Skeletal muscle satellite cell (primary cell): ENCODE data around the gene KIAA0825.
"Not testable (repeated sequence)": the region's sequence is repeated elsewhere in the genome, so short reads cannot be mapped to it uniquely, and the experiment has no call there.

Experiments used
- H3K27me3 ChIP-seq: 2 replicates; pipeline ENCODE4 v1.7.0; 2013; ENCODE audit warnings: low read length; ENCODE audit not compliant: control insufficient read depth, insufficient read depth
- H3K36me3 ChIP-seq: 2 replicates; pipeline ENCODE4 v1.7.0; 2013; ENCODE audit warnings: mild to moderate bottlenecking, control low read depth, low read length; ENCODE audit not compliant: insufficient read depth
- H3K4me1 ChIP-seq: 2 replicates; pipeline ENCODE4 v1.7.0; 2013; ENCODE audit warnings: low read length; ENCODE audit not compliant: control insufficient read depth, insufficient read depth
- H3K4me2 ChIP-seq: 2 replicates; pipeline ENCODE4 v1.7.0; 2013; ENCODE audit warnings: mild to moderate bottlenecking, low read length
- H3K4me3 ChIP-seq: 2 replicates; pipeline ENCODE4 v1.7.0; 2013; ENCODE audit warnings: low read length
- H3K9ac ChIP-seq: 2 replicates; pipeline ENCODE4 v1.7.0; 2013; ENCODE audit warnings: mild to moderate bottlenecking, low read depth, low read length, moderate library complexity
- H3K9me3 ChIP-seq: replicated peaks from 2 replicates; pipeline ENCODE4 v1.7.0; 2013; ENCODE audit warnings: mild to moderate bottlenecking, control low read depth, low read length

KIAA0825 gene

DNA sequence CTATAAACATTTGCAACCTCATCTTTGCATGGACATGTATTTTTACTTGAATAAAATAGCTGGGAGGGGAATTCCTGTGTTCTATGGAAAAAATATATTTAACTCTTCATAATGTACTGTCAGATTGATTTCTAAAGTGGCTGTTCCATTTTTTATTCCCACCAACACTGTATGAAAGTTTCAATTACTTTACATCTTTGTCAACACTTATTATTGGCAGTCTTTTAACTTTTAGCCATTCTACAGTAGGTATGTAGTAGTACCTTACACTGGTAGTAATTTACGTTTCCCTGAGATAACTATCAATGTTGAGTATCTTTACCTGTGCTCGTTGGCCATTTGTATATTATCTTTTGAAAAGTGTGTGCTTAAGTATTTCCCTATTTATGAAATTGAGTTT lies 429.7 kb downstream of the KIAA0825 start:
- H3K27me3 ChIP-seq = no peaks in the 10 kb centered on the region
- no peak overlapping the region for H3K4me2 ChIP-seq
- no peaks in the 10 kb centered on the region for H3K9me3 ChIP-seq
- H3K4me1 ChIP-seq = no peaks in the 10 kb centered on the region
- H3K9ac ChIP-seq = no peak overlapping the region
- H3K36me3 ChIP-seq = no peaks in the 10 kb centered on the region
- H3K4me3 ChIP-seq = no peak overlapping the region

DNA sequence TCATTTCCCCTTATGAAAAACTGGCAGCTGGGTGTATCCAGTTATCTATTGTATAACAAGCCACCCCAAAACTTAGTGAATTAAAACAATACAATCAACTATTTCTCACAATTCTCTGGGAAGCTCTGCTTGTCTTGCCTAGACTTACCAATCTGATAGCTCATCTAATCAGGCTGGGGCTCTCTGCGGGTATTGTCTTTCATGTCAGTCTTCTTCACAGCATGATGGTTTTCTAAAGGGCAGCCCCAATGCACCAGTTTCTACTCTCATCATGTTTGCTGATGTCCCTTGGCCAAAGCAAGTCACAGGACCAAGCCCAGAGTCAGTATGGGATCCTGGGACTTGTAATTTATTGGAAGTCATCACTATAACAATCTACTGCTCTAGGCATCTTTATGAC lies 433.5 kb downstream of the KIAA0825 start:
- no peaks in the 10 kb centered on the region for H3K9me3 ChIP-seq
- no peak overlapping the region for H3K4me3 ChIP-seq
- no peaks in the 10 kb centered on the region for H3K27me3 ChIP-seq
- no peaks in the 10 kb centered on the region for H3K4me1 ChIP-seq
- H3K36me3 ChIP-seq = no peaks in the 10 kb centered on the region
- no peak overlapping the region for H3K9ac ChIP-seq
- no peak overlapping the region for H3K4me2 ChIP-seq

DNA sequence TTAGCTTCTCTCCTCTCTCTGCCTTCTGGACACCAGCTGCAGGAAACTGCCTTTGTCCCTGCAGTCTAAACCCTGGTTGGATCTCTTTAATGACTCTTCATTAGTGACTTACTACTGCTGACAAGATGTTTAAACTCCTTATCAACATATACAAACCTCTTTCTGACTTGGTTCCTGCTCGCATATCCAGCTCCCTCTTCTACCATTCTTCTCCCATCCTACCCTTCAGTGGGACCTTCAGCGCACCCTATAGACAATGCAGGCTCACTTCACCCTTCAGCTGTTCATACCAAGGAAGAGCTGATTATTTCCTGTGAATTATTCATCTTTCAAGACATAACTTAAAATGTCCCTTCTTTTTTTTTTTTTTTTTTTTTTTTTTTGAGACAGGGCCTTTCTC lies 436.5 kb downstream of the KIAA0825 start:
- H3K4me2 ChIP-seq = no peak overlapping the region
- no peaks in the 10 kb centered on the region for H3K9me3 ChIP-seq
- H3K9ac ChIP-seq = no peak overlapping the region
- H3K27me3 ChIP-seq = no peaks in the 10 kb centered on the region
- H3K36me3 ChIP-seq = no peaks in the 10 kb centered on the region
- no peaks in the 10 kb centered on the region for H3K4me1 ChIP-seq
- no peak overlapping the region for H3K4me3 ChIP-seq

DNA sequence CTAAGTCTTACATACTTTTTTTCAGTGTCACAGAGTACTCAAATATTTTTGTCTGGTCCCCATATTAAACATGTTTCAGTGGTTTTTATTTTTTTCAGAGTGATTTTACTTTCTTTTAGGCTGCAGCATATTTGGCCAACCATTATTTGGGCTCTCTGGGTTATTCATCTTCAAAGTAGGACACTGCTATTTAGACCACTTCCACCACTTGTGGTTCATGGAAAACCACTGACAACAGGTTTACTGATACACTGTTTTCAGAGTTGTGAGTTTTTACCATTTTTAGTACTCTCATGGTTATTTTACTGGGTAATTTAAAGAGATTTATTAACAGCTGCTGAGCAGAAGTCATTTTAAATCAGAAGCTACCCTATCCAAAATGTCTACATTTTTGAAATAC lies 437.6 kb downstream of the KIAA0825 start:
- no peaks in the 10 kb centered on the region for H3K4me1 ChIP-seq
- H3K4me3 ChIP-seq = no peak overlapping the region
- no peaks in the 10 kb centered on the region for H3K9me3 ChIP-seq

DNA sequence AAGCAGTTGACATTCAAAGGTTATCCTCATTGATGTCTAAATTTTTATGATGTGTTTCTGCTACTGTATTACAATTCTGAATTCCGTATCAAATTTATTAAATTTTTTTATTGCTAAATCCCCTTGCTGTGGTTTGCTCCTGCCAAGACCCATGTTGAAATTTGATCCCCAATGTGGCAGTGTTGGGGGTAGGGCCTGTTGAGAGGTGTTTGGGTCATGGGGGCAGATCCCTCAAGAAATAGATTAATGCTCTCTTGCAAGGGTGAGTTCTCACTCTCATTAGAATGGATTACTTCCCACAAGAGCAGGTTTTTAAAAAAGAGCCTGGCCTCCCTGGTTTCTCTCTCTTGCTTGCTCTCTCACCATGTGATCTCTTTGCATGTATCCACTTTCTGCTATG lies 442.5 kb downstream of the KIAA0825 start:
- Histone ChIP-seq H3K36me3 (no peaks in the 10 kb centered on the region), H3K27me3 (no peaks in the 10 kb centered on the region), H3K4me2 (no peak overlapping the region), H3K9me3 (no peaks in the 10 kb centered on the region), H3K4me3 (no peak overlapping the region), H3K9ac (no peak overlapping the region), H3K4me1 (peaks cover 10% of the 10 kb centered on the region)

More for the DNA sequence above, 437.6 kb downstream of the KIAA0825 start:
- Histone ChIP-seq H3K4me2 (no peak overlapping the region), H3K27me3 (no peaks in the 10 kb centered on the region), H3K9ac (no peak overlapping the region), H3K36me3 (no peaks in the 10 kb centered on the region)

DNA sequence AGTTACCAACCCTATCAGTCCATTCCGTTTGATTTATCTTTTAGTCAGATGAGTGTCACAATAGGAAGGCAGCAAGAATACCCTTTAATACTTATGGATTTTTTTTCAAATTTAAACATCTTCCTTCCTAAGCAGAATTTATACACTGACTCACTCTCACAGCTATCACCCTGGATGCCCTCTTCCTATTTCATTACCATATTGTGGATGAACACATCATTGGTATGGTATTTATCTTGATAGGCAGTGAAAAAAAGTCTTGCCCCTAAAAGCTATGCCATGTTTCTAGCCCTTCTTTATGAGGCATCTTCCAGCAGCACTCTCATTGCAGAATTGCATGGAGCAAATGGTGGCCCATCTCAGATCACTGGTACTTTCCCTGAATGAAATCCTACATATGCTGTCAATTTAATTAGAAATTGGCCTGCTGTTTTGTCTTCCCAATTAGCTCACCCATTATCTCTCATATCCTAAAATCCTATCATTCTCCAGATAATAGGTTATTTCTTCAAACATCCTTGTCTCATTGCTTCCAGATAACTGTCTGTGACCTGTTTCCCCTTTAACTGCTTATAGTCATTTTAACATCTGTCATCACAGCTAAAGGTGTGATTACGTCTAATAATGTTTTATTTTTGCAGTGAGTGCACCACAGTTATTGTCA lies 443.5 kb downstream of the KIAA0825 start:
- Histone ChIP-seq H3K4me2 (peak overlapping the region; percentile 31), H3K4me1 (peaks cover 10% of the 10 kb centered on the region), H3K9ac (no peak overlapping the region), H3K36me3 (no peaks in the 10 kb centered on the region), H3K9me3 (no peaks in the 10 kb centered on the region), H3K4me3 (no peak overlapping the region), H3K27me3 (no peaks in the 10 kb centered on the region)

DNA sequence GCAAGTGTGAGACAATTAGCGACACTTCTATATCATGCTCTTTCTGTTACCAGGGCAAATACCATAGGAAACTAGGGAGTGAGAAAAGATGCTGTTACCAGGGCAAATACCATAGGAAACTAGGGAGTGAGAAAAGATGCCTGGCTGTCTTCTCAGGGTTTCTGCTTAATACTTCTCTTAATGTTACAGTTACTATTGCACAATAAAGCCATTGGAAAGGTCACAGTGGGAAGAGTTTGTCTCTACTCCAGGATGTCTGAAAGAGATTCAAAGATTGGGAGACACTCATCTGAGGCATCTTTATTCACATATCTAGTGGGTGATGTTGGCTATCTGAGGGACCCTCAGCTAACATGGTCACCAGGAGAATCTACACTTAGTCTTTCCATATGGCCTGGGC lies 445.3 kb downstream of the KIAA0825 start:
- no peaks in the 10 kb centered on the region for H3K27me3 ChIP-seq
- H3K9me3 ChIP-seq = no peaks in the 10 kb centered on the region
- H3K4me3 ChIP-seq = no peak overlapping the region
- peaks cover 10% of the 10 kb centered on the region for H3K4me1 ChIP-seq
- H3K4me2 ChIP-seq = no peak overlapping the region
- H3K36me3 ChIP-seq = no peaks in the 10 kb centered on the region
- H3K9ac ChIP-seq = no peak overlapping the region

DNA sequence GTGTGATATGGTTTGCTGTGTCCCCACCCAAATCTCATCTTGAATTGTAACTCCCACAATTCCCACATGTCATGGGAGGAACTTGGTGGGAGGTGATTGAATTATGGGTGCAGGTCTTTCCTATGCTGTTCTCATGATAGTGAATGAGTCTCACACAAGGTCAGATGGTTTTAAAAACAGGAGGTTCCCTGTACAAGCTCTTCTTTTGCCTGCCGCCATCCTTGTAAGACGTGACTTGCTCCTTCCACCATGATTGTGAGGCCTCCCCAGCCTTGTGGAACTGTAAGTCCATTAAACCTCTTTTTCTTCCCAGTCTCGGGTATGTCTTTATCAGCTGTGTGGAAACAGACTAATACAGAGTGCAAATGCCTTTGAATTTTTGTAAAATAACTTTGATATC lies 447.3 kb downstream of the KIAA0825 start:
- H3K36me3 ChIP-seq, H3K4me1 ChIP-seq, H3K4me3 ChIP-seq, H3K27me3 ChIP-seq, H3K9ac ChIP-seq, H3K9me3 ChIP-seq, H3K4me2 ChIP-seq: not testable (repeated sequence)

DNA sequence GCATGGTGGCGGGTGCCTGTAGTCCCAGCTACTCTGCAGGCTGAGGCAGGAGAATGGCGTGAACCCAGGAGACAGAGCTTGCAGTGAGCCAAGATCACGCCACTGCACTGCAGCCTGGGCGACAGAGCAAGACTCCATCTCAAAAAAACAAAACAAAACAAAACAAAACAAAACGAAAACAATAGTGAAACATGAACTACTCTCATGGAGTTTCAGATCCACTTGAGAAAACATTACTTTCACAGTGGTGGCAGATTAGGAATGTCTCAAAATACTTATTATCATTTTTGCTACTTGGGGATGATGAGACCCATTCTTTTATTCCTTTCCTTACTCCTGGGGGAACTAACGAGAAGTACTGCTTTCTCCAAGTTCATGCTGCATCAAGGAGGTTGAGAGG lies 448.2 kb downstream of the KIAA0825 start:
- not testable (repeated sequence) for H3K36me3 ChIP-seq, H3K27me3 ChIP-seq, H3K9me3 ChIP-seq, H3K4me3 ChIP-seq, H3K9ac ChIP-seq, H3K4me1 ChIP-seq, H3K4me2 ChIP-seq

DNA sequence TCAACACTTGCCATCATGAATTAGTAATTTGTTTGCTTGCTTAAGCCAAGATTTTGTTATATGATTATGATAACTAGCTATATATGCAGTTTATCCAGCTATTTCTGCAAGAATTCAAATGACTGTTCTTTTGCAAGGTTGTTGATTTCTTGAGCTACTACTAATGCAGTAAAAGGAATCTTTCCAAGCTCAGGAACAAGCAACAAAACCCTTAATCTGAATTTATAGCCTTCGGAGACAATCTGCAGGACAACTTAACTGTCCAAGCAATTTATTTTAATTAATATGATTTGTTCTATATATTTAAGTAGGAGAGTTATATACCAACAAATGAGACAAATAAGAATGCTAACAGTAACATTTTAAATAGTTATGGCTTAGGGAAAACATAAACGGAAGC lies 450.3 kb downstream of the KIAA0825 start:
- Histone ChIP-seq H3K9ac (no peak overlapping the region), H3K27me3 (no peaks in the 10 kb centered on the region), H3K36me3 (no peaks in the 10 kb centered on the region), H3K4me1 (no peaks in the 10 kb centered on the region), H3K4me3 (no peak overlapping the region), H3K9me3 (no peaks in the 10 kb centered on the region), H3K4me2 (no peak overlapping the region)

DNA sequence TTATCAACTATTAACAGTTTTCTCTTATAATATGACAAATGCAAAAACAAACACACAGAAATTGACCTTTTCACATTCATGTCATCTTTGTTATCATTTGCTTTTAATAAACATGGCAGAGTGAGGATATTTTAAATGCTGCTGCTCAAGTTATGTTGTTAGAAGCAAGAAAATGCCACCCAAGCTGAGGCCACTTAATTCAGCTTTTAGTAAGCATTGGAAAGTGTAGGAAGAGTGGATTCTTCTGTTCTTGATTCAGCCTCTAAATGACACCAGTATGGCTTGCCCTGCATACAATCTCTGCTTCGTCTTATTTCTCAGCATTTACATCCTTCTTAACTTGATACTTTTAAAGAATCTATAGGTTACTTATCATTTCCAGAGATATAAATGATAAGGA lies 456.6 kb downstream of the KIAA0825 start:
- Histone ChIP-seq H3K9ac (no peak overlapping the region), H3K4me1 (no peaks in the 10 kb centered on the region), H3K4me3 (no peak overlapping the region), H3K36me3 (no peaks in the 10 kb centered on the region), H3K4me2 (no peak overlapping the region), H3K27me3 (no peaks in the 10 kb centered on the region), H3K9me3 (no peaks in the 10 kb centered on the region)

DNA sequence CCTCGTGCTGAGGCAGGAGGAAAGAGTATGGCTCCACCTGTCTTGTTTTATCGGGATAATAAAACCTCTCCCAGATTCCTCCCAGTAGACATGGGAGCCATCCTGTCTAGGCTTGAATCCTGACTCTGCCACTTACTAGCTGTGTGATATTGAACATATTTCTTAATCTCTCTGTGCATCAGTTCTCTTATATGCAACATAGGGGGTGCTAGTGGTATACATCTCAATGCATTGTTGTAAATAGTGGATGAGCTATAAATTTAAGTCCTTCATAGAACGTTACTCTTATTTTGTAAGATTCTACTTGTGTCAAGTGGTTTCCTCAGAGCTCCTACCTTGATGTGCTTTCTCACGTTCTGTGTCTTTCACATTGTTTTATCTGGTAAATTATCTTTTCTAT lies 459.3 kb downstream of the KIAA0825 start:
- no peak overlapping the region for H3K4me3 ChIP-seq
- H3K4me1 ChIP-seq = no peaks in the 10 kb centered on the region
- H3K4me2 ChIP-seq = no peak overlapping the region
- H3K27me3 ChIP-seq = no peaks in the 10 kb centered on the region
- H3K9ac ChIP-seq = no peak overlapping the region
- H3K9me3 ChIP-seq = no peaks in the 10 kb centered on the region
- H3K36me3 ChIP-seq = no peaks in the 10 kb centered on the region
